Fibroblast of skin of abdomen (primary cell): Measurements from ENCODE around the gene ADAM29.
"Not testable (repeated sequence)": the region's sequence is repeated elsewhere in the genome, so short reads cannot be mapped to it uniquely, and the experiment has no call there.

Source experiments
- DNase-seq: peaks from one replicate; pipeline ENCODE4 v3.0.0-alpha.2; 2013

The ADAM29 gene

GRCh38 chr4:174972911-174973310 is 54.8 kb downstream of the ADAM29 start:
- no peak for DNase-seq

- no peak for DNase-seq
Measured at GRCh38 chr4:174973336-174973735, 55.2 kb downstream of the ADAM29 start.

- no peak for DNase-seq
Measured at GRCh38 chr4:174983128-174983750, 65.1 kb downstream of the ADAM29 start.

- not testable (repeated sequence) for DNase-seq
Measured at GRCh38 chr4:174983870-174984269, 65.7 kb downstream of the ADAM29 start.

- no peak for DNase-seq
Measured at GRCh38 chr4:174989791-174990190, 71.6 kb downstream of the ADAM29 start.

GRCh38 chr4:174993916-174994315 is 75.8 kb downstream of the ADAM29 start:
- no peak for DNase-seq

GRCh38 chr4:174996079-174996478 is 77.9 kb downstream of the ADAM29 start:
- DNase-seq = no peak

GRCh38 chr4:174999407-174999806 is 81.2 kb downstream of the ADAM29 start:
- DNase-seq = no peak

- no peak for DNase-seq
Measured at GRCh38 chr4:175017751-175018150, 99.6 kb downstream of the ADAM29 start.

- DNase-seq = not testable (repeated sequence)
Measured at GRCh38 chr4:175019447-175019846, 101.3 kb downstream of the ADAM29 start.
